Measurements from ENCODE around the gene PALMD. TPM values are rescaled to one million over a fixed set of nuclear protein-coding genes. Genes with fewer than 3 reads are reported as not detected.

PALMD gene
- total RNA-seq, 4 donors from 2014 or later: 27.1 to 39.2 (median 31.3) TPM

DNA sequence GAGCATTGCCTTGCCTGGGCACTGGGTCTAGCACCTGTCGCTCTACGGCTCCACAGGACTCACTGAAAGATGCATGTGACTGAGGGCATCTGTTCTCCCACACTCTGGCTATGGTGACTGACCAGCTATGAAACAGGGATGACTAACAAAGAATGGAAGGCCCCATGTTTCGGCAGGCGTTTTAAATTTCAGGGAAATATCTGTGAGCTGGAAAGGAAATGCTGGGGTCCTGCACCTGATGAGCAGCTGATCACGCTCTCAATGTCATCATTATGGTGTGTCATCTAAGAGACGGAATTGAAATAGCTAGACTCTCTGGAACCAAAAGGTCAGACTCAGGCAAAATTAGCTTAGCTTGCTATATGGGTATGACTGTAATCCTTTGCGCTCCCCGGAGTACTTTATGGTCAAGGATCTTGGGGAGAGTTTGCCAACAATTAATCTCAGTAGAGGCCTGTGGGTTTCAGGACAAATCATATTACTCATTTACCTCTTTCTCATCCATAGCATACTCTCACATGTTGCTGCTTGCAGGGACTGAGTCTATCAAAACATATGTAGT lies 24.5 kb upstream of the PALMD start:
- TF ChIP-seq, protein P1, sequence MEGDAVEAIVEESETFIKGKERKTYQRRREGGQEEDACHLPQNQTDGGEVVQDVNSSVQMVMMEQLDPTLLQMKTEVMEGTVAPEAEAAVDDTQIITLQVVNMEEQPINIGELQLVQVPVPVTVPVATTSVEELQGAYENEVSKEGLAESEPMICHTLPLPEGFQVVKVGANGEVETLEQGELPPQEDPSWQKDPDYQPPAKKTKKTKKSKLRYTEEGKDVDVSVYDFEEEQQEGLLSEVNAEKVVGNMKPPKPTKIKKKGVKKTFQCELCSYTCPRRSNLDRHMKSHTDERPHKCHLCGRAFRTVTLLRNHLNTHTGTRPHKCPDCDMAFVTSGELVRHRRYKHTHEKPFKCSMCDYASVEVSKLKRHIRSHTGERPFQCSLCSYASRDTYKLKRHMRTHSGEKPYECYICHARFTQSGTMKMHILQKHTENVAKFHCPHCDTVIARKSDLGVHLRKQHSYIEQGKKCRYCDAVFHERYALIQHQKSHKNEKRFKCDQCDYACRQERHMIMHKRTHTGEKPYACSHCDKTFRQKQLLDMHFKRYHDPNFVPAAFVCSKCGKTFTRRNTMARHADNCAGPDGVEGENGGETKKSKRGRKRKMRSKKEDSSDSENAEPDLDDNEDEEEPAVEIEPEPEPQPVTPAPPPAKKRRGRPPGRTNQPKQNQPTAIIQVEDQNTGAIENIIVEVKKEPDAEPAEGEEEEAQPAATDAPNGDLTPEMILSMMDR (IDR thresholded peaks at IDR 0.05): no peak
- TF ChIP-seq POLR2A (IDR thresholded peaks at IDR 0.05): no peak
- no peak for DNase-seq
- Histone ChIP-seq H3K4me1 (peaks cover 0 to 30% (median 3%) of the 10 kb centered on the region in 3 donors), H3K27ac (peak overlapping the region in 3 of 4 donors; percentile 11 to 63 (median 40)), H3K27me3 (no peaks in the 10 kb centered on the region), H3K36me3 (no peaks in the 10 kb centered on the region), H3K4me3 (no peak overlapping the region), H3K9me3 (no peaks in the 10 kb centered on the region)
- WGBS, 2 donors: 63 to 69% methylated on average over 8 of the region's 8 CpGs
- intact Hi-C loops (cut with DNase I): no loop called here

DNA sequence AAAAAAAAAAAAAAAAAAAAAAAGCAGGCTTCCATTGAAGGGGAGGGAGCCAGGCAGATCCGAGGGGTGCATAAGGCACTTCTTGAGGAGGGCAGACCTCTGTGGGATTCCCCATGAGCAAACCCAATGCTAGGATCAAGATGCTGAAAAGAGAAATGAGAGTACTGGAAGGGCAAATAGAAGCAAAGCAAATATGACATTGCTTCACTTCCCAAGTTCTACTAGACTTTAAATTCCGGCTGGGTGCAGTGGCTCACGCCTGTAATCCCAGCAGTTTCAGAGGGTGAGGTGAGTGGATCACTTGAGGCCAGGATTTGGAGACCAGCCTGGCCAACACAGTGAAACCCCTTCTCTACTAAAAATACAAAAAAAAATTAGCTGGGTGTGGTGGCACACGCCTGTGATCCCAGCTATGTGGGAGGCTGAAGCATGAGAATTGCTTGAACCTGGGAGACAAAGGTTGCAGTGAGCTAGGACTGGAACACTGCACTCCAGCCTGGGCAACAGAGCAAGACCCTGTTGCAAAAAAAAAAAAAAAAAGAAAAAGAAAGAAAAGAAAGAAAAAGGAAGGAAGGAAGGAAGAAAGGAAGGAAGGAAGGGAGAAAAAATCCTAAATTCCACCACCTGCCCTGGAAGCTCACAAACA lies 23.1 kb upstream of the PALMD start:
- TF ChIP-seq, protein P1 (IDR thresholded peaks at IDR 0.05): no peak
- TF ChIP-seq POLR2A (IDR thresholded peaks at IDR 0.05): no peak
- no peak overlapping the region for H3K4me3 ChIP-seq
- no peak for DNase-seq
- H3K9me3 ChIP-seq: no peaks in the 10 kb centered on the region
- no peak overlapping the region for H3K27ac ChIP-seq
- intact Hi-C loops (cut with DNase I): no loop called here
- 90 to 91% methylated on average over 4 of the region's 4 CpGs for WGBS, 2 donors
- H3K36me3 ChIP-seq: no peaks in the 10 kb centered on the region
- H3K4me1 ChIP-seq: peaks cover 0 to 32% (median 3%) of the 10 kb centered on the region in 3 donors
- H3K27me3 ChIP-seq: no peaks in the 10 kb centered on the region

DNA sequence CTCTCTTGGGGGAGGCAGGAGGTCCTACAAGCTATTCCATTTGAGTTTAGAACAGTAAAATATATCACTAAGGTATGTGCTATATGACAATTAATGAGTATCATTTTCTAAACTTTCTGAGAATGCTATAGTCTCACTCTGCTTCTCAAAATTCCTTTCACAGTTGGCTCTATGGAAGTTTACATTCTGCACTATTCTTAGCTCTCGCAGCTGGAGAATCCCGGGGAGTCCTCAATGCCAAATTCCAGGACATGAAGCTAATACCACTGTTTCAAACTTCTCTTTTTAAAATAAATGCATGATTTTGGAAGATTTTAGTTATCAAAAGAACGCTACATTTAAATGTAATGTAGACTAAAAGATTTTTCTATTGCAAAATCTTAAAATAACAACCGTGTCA lies 22.4 kb upstream of the PALMD start:
- Histone ChIP-seq H3K4me1 (peaks cover 0 to 37% (median 3%) of the 10 kb centered on the region in 3 donors), H3K27ac (no peak overlapping the region), H3K9me3 (no peaks in the 10 kb centered on the region), H3K4me3 (no peak overlapping the region), H3K36me3 (no peaks in the 10 kb centered on the region), H3K27me3 (no peaks in the 10 kb centered on the region)
- intact Hi-C loops (cut with DNase I): no loop called here
- TF ChIP-seq POLR2A (IDR thresholded peaks at IDR 0.05): no peak
- TF ChIP-seq, protein P1 (IDR thresholded peaks at IDR 0.05): no peak
- 70 to 86% methylated on average over 4 of the region's 4 CpGs for WGBS, 2 donors
- no peak for DNase-seq

DNA sequence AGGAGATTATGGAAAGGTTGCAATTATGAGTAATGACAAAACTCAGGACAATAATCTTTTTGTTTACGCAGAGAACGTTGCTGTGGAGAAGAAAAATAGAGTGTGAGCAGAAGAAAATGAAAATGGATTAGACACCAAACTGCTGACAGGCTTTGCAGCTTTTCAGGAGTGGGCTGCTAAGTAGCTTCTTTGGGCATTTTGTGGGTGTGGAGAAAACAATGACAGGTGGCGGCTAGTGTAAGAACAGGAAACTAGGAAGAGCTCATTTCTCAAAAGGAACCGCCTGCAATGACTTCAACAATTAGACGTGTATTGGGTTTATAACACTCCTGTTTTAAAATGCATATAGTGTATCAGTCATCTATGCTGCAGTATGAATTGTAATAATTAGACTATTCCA lies 18.3 kb upstream of the PALMD start:
- Histone ChIP-seq H3K27me3 (no peaks in the 10 kb centered on the region), H3K9me3 (no peaks in the 10 kb centered on the region), H3K4me3 (no peak overlapping the region), H3K4me1 (peaks cover 0 to 7% (median 0%) of the 10 kb centered on the region in 3 donors), H3K27ac (peak overlapping the region in 1 of 4 donors; percentile 26), H3K36me3 (no peaks in the 10 kb centered on the region)
- TF ChIP-seq, protein P1 (IDR thresholded peaks at IDR 0.05): no peak
- TF ChIP-seq POLR2A (IDR thresholded peaks at IDR 0.05): no peak
- DNase-seq: no peak
- intact Hi-C loops (cut with DNase I): no loop called here
- 50 to 58% methylated on average over 5 of the region's 5 CpGs for WGBS, 2 donors

DNA sequence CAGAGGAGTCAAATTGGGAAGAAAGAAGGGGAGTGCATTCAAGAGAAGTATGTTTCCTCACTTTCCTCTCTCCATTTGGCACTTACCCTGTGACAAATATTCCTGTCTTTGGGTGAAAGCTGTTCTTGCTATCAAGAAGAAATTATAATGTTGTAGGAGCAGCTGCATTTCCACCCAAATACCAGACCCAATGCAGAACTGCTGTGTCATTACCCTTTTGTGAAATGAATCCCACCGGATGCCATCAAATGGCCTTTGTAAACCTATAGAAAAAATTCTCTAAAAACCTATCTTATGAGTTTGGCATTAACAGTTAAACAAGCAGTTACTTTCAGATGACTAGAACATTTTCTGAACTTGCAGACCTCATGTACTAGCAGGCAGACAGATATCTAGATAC lies 16.7 kb upstream of the PALMD start:
- Histone ChIP-seq H3K27me3 (no peaks in the 10 kb centered on the region), H3K27ac (no peak overlapping the region), H3K9me3 (no peaks in the 10 kb centered on the region), H3K4me3 (no peak overlapping the region), H3K4me1 (peaks cover 0 to 7% (median 0%) of the 10 kb centered on the region in 3 donors), H3K36me3 (no peaks in the 10 kb centered on the region)
- WGBS, 2 donors: 69 to 91% methylated on average over 1 of the region's 1 CpG
- TF ChIP-seq, protein P1 (IDR thresholded peaks at IDR 0.05): no peak
- TF ChIP-seq POLR2A (IDR thresholded peaks at IDR 0.05): no peak
- no peak for DNase-seq
- intact Hi-C loops (cut with DNase I): no loop called here
